Midbrain (tissue), 1 donor: ENCODE results near the gene ZFR.

Experiments used
- DNase-seq: peaks from one replicate; lab custom pipeline; 2025; lab: John Stamatoyannopoulos, UW

Gene ZFR

GRCh38 chr5:32444431-32445286 lies at the start of gene ZFR:
ZFR (minus strand) TSS chr5:32444740; CDS start chr5:32444658, 82 bp downstream.
- peak; percentile 92 for DNase-seq

GRCh38 chr5:32490972-32491557 lies 46.5 kb upstream of the ZFR start:
- no peak for DNase-seq

- peak; percentile 75 for DNase-seq
Observed at GRCh38 chr5:32489791-32490562, 45.4 kb upstream of the ZFR start.

- DNase-seq, result no peak
Observed at GRCh38 chr5:32487424-32487823, 42.9 kb upstream of the ZFR start.

GRCh38 chr5:32487008-32487407 lies 42.5 kb upstream of the ZFR start:
- no peak for DNase-seq

- DNase-seq, result no peak
Observed at GRCh38 chr5:32482193-32482592, 37.7 kb upstream of the ZFR start.

GRCh38 chr5:32479096-32479495 lies 34.6 kb upstream of the ZFR start:
- no peak for DNase-seq

- DNase-seq, result no peak
Observed at GRCh38 chr5:32476891-32477290, 32.4 kb upstream of the ZFR start.

- no peak for DNase-seq
Observed at GRCh38 chr5:32475334-32476097, 31.0 kb upstream of the ZFR start.

- DNase-seq, result no peak
Observed at GRCh38 chr5:32474209-32474854, 29.8 kb upstream of the ZFR start.

GRCh38 chr5:32473072-32473471 lies 28.5 kb upstream of the ZFR start:
- DNase-seq, result no peak

GRCh38 chr5:32471784-32472183 lies 27.2 kb upstream of the ZFR start:
- DNase-seq, result peak; percentile 4

GRCh38 chr5:32465076-32465475 lies 20.5 kb upstream of the ZFR start:
- DNase-seq, result no peak

- no peak for DNase-seq
Observed at GRCh38 chr5:32462618-32463017, 18.1 kb upstream of the ZFR start.

GRCh38 chr5:32461441-32462120 lies 17.0 kb upstream of the ZFR start:
- no peak for DNase-seq

GRCh38 chr5:32460702-32461101 lies 16.2 kb upstream of the ZFR start:
- no peak for DNase-seq

GRCh38 chr5:32458880-32459495 lies 14.4 kb upstream of the ZFR start:
- no peak for DNase-seq

- no peak for DNase-seq
Observed at GRCh38 chr5:32455311-32455710, 10.8 kb upstream of the ZFR start.

GRCh38 chr5:32454821-32455220 lies 10.3 kb upstream of the ZFR start:
- no peak for DNase-seq

GRCh38 chr5:32453916-32454315 lies 9.4 kb upstream of the ZFR start:
- no peak for DNase-seq
